Hematopoietic multipotent progenitor cell treated with erythropoietin and hydrocortisone succinate and interleukin-3 and kit ligand, for 8 days (in vitro differentiated cells): ENCODE data around the gene GAS6.
"Not testable (repeated sequence)": the region's sequence is repeated elsewhere in the genome, so short reads cannot be mapped to it uniquely, and the experiment has no call there.

Source experiments
- DNase-seq: peaks from one replicate; pipeline ENCODE4 v3.0.0-alpha.2; 2015

The GAS6 gene

DNA sequence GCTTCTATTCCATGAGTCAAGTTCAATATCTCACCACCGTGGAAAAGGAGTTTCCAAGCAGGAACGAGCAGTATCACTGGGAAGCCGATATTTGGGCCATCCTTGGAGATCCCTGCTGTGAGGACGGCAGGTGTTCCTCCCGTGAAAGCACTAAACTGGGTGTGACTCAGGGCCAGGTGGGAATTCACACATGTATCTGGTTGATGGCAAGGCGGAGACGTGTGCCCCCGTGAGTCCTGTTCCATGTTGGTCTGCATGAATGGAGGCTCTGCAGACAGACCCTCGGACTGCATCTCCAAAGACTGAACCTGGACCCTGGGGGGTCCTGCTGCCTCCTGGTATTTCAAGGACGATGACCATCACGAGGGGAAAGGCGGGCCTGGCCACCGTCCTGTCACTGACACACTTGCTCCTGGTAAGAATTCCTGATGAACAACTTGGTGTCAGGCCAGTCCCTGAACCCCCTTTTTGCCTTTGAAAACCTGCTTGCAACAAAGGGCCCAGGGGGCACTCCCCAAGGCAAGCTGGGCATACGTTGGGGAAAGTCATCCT lies 22.8 kb upstream of the GAS6 start:
- DNase-seq = no peak

DNA sequence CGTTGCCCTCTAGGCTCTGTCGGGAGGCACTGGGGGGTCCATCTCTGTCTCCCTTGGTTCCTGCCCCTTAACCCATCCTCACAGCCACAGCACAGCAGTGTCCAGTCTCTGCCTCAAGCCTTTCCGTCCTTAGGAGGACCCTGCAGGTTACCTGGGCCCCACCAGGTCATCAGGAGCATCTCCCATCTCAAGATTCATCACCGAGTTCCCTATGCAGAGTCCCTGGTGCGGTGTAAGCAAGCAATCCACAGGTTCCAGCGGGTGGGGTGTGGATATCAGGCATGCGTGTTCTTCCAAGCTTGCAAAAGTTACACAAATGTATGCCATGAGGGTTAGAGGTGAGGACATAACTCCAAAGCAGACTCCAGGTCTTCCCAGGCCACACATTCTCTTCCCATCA lies 20.9 kb upstream of the GAS6 start:
- DNase-seq = no peak

DNA sequence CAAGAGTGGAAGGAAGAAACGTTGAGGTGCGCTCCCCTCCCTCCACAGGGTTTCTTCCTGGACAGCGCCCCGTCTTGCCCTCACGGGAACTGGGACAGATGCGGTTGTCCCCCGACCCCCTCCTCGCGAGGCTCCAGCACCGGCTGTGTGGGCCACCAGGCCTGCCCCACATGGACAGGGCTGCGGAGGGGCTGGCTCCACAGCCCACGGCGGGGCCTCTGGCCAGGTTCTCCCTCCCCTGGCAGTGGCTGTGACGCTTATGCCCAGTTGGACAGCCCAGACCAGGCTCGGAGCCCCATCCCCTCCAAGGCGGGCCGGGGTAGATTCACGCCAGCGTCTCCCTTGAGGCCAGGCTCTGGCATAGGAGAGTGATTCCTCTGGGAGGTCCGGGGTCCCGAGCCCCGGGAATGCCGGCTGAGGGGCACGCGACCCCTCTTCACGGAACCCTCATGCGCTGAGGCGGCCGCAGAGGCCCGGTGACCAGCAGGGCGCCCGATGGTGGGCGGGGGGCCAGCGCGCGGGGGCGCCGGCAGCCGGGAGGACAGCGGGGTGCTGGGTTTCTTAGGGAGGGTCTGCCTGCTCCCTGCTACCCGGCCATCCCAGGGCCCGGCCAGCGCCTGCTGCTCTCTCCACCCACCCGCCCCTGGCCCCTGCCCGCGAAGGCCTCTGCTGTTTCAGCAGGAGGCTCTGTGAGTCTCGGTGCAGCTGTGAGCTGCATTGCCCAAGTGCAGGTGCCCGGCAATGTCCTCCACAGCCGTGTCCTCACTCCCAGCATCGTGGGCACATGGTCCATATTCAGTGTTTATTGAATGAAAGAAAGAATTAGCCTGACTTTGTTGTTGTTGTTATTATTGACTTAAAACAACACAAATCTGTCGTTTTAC lies 20.3 kb upstream of the GAS6 start:
- DNase-seq = no peak

DNA sequence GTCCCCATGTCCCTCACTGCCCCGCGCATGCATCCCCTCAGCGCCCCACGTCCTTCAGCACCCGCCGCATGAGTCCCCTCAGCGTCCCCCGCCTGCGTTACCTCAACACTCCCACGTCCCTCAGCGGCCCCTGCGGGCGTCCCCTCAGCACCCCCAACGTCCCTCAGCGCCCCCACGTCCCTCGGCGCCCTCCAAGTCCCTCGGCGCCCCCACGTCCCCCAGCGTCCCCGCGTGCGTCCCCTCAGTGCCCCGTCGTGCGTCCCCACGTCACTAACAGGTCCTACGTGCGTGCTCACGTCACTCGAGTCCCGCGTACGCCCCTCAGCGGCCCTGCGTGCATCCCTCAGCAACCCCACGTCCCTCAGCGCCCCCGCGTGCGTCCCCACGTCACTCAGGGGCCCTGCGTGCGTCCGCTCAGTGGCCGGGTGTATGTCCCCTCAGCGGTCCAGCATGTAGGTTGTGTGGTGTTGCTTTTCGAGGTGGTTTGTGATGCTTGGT lies 19.5 kb upstream of the GAS6 start:
- DNase-seq = no peak

DNA sequence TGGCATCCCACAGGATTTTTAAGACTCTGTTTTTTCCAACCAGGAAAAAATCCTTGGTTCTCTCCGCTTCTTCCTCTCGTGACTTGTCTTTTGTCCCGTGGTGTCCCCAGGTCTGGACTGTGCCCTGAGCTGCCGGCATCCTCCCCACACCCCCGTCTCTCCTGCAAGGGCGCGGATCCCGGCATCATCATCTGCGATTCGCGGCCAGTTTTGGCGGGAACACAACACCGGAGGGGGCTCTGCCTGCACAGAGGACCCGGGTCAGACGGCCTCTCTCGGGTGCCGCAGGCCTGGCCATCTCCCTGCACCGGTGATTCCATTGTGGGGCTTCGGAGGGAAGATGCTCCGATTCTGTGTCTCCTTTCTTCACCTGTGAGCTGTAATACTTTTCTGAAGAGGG lies 18.8 kb upstream of the GAS6 start:
- DNase-seq = no peak

DNA sequence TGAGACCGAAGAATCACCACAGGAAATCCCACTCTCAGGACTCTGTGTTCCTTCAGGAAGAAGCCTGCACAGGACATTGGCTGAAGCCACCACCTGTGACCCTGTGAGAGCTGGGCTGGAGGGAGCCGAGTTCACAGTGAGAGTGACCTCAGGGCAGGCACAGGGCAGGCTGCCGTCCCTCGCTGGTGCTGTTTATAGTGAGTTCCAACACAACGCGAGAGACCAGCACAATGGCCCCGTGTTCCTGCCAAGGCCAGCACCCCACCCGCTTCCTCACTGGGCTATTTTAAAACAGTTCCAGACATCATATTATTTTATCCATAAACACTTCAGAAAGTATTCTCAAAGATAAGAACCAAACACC lies 18.4 kb upstream of the GAS6 start:
- DNase-seq = no peak

DNA sequence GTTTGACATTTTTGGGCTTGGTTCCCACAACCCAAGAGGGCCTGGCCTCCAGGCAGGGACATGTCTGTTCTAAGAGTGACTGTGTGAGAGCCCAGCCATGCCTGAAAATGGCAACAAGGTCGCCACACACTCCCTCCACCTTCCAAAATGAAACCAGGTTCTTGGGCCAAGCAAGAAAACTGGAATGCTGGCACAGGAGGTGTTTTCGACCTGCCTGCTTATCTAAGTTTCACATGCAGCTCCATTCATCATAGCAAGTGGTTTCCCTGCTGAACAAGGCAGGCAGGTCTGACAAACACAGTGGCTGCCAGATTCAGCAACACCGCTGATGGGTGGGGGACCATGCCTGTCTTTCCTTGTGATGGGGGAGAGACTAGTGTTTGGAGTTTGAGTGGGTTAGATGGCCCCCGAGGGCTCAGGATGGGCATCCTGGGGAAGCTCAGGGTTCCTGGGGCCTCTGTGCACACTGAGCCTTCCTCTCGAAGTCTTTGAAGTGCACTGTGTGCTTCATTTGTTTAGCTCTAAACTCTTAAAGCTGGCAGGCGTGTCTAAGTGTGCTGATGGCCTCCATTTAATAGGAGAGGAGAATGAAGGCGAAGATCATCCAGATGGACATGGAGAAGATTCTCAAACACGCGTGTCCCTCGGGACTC lies 17.9 kb upstream of the GAS6 start:
- no peak for DNase-seq

DNA sequence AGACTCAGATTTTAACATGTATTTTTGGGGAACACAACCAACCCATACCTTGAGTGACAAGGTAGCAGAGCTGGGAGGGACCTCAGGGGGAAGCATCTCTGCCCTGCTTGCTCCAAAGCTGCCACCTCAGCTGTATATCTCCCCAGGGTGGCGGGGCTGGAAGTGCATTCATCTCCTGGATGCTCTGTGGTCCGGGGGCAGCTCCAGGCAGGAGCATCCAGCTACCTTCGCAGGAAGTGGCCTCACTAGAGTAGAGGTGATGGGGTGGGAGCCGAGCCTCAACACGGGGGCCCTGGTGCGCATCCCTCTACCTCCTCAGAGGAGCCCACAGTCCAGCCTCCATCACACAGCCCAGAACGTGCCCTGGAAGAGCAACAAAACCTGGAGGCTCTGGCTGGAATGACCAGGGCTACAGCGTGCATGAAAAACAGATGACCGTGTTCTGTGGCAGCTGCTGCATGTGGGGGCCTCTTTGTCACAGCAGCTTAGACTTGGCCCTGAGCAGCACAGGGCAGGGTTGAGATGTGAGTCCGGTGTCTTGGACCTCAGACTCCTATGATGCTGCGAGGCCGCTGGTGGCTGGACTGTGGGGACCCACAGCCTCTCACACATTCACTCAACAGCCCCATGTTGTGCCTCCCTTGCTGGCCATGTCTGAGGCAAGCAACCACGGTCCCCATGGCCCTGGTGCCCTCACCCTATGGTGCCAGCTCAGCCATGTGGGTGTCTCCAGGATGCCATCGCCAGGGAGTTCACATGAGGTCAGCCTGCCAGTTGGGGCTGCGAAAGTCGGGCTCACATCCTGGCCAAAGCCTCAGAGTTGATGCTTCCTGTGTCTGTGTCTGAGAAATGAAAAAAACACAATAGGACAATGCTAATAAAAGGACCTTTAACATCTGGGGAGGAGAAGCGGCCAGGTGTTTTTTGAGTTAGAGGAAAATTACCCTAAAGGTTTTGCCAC lies 17.1 kb upstream of the GAS6 start:
- no peak for DNase-seq

DNA sequence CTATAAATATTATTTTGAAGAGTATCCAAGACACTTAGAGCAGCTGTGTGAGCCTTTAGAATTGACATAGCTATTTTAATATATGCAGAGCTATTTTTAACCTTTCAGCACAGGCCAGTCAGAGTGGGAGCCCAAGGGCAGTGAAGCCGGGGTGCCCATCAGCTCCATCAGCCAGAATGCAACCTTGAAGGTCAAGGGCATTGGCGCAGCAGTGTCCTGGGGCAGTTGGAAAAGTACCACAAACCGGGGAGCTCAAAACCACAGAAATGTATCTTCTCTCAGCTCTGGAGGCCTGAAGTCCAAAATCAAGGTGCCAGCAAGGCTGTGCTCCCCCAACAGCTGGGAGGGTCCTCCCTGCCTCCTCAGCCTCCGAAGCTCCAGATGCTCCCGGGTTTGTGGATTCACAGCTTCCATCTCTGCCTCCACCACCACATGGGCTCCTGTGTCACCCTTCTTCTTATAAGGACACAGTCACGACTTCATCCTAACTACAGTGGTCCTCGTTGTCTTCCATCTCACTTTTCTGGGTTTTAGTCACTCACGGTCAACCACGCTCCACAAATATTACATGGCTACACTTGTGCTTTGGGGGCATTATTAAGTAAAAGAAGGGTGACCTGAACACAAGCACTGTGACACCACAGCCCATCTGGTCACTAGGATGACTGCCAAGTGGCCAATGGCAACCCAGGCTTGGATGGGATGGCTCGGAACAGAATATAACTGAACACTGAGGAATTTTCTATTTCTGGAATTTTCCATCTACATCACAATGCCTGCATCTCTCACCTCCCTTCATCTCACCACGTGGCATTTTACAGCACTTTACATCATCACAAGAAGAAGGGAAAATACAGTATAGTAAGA lies 15.9 kb upstream of the GAS6 start:
- no peak for DNase-seq

DNA sequence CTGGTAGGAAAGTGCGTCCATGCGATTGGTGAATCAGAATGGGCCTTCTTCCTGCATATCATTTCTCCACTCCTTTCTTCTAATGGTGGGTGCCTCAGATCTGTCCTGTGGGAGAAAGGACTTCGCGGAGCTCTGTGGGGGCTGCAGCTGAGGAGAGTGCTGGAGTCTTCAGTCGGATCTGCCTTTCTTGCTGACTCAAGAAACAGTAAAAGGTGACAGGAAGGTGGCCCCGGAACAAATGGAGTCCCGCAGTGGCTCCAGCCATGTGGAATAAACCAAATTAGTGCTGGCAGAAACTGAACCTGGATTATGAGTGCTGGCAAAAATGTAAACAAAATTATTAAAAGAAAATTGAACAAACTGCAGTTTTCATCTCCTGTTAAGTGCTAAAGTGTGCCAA lies 15.1 kb upstream of the GAS6 start:
- no peak for DNase-seq

DNA sequence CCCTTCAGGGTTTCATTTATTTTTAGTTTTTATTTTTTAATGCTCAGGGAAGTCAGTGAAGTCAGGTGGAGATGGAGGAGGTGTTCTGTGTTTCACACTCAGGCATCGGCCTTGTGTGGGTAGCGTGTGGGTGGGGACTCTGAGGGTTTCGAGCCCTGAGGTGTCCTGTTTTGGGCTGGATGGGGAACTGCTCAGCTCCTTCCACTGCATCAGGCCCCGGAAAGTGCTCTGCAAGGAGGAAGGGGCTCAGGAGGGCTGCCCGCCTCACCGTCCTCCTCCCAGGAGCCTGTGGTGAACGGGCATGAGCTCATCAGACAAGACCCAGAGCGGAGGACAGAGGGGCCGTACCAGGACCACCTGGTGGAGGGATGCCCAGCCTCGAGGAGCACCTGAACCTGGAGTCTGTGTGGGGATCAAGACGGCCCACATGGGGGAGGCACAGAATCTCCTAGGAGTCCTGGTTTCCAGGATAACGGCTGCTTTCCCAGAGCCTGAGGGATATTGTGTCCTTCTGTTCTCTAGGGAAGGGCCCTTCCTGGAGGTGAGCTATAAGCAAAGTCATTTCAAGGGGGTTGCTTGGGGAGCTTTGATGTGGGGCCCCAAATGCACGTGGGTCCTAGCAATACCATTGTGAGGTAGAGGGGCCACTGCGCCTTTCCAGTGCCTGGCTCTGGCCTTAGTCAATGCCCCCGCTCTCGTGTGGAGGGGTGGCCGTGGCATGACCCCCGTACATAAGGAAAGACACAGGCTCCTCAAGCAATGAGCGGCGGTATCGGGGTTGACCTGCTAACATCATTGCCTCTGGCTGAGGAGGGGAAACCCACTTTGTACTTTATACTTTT lies 13.5 kb upstream of the GAS6 start:
- DNase-seq = no peak

DNA sequence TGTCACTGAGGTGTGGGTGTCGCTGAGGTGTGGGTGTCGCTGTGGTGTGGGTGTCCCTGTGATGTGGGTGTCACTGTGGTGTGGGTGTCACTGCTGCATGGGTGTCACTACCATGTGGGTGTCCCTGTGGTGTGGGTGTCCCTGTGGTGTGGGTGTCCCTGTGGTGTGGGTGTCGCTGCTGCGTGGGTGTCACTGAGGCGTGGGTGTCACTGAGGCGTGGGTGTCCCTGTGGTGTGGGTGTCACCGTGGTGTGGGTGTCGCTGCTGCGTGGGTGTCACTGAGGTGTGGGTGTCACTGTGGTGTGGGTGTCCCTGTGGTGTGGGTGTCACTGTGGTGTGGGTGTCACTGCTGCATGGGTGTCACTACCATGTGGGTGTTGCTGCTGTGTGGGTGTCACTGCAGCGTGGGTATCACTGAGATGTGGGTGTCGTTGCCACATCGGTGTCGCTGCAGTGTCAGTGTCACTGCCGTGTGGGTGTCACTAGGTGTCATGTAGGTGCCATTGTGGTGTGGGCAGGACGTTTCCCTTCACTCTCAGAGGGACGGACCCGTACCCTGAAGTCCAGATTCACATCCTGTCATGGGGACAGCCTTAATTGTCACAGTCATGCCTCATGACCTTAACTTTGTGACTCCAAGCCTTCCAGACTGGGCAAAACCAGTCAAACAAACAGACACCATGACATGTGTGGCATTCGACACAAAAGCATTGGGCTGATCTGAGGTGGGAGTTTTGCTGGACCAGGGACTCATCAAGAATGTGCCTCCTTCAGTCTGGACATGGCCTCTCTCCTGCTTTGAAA lies 12.7 kb upstream of the GAS6 start:
- no peak for DNase-seq

DNA sequence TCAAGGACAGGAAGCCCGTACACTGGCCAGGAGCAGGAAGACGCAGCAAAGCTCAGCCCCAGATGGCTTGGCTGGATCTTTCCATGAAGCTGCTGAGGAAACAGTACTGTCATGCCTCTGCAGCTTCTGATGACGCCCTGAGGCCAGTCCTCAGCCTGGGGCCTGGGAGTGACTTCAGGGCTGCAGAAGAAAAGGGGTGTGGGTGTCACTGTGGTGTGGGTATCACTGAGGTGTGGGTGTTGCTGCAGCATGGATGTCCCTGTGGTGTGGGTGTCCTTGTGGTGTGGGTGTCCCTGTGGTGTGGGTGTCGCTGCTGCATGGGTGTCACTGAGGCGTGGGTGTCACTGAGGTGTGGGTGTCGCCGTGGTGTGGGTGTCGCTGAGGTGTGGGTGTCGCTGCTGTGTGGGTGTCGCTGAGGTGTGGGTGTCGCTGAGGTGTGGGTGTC lies 12.0 kb upstream of the GAS6 start:
- no peak for DNase-seq

DNA sequence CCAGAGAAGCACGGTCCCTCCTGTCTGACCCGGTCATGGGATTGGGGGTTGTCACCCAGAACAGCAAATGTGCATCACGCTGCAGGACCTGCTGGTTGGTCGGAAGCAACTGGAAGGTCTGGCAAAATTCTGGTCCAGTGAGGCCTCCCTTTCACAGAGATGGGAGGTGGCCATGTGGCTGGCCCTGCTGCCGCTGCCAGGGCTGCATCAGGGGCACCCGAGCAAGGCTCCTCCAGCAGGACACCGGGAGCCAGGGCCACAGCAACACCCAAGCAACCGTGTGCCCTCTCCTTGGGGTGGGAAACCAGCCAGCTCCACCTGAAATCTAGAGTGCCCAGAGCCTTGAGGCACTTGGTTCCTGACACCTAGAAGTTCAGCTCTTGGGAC lies 11.5 kb upstream of the GAS6 start:
- no peak for DNase-seq

DNA sequence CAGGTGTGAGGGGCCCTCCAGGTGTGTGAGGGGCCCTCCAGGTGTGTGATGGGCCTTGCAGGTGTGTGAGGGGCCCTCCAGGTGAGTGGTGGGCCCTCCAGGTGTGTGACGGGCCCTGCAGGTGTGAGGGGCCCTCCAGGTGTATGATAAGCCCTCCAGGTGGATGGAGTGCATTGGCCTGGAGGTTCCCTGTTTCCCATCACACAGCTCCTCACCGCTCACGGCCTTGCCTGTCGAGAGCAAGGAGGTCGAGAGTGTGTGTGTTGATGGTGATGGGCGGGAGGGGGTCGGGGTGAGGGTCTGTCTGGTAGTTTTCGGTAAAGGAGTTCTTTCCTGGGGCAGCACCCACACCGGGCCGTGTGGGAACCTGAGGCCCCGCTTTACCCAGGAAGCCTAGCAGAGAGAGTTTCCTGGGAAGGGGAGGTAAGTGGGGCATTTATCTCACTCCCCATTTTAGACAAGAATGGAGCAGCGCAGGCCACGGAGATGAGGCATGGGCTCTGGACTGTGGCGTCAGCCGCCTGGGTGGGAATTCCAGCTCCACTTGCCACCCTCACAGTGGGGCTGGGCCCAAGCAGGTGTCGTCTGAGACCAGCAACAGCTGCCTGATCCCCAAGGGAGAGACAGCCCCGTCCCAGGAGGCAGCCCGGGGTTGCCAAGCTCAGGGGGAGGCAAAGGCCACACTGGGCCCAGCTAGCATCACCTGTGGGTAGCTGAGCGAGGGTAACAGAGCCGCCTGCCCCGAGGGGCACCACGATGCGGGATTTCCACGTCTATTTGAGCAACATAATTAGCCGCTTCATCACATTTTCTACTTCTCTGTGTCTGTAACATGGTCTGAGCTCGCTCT lies 10.9 kb upstream of the GAS6 start:
- no peak for DNase-seq

DNA sequence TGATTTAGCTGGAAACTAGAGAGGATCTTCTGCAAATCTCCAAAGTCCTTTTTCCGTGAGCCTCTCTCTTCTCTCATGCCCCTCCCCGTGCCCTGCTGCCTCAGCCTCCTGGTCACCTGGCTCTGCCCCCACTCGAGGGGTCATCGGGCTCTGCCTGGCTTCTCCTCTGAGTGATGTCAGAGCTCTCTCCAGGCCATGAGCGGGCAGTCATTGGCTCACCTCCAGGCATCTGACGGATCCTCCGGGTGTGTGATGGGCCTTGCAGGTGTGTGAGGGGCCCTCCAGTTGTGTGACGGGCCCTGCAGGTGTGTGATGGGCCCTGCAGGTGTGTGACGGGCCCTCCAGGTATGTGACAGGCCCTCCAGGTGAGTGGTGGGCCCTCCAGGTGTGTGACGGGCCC lies 10.3 kb upstream of the GAS6 start:
- DNase-seq = no peak

DNA sequence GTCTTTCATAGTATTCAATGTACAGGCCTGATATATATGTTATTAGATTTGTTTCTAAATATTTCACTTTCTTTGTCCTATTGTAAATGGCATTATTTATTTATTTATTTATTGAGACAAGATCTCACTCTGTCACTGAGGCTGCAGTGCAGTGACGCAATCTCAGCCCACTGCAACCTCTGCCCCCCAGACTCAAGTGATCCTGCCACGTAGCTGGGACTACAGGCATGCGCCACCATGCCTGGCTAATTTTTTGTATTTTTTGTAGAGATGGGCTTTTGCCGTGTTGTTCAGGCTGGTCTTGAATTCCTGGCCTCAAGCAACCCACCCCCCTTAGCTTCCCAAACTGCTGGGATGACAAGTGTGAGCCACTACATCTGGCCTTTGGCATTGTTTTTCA lies 5.4 kb upstream of the GAS6 start:
- DNase-seq = no peak

DNA sequence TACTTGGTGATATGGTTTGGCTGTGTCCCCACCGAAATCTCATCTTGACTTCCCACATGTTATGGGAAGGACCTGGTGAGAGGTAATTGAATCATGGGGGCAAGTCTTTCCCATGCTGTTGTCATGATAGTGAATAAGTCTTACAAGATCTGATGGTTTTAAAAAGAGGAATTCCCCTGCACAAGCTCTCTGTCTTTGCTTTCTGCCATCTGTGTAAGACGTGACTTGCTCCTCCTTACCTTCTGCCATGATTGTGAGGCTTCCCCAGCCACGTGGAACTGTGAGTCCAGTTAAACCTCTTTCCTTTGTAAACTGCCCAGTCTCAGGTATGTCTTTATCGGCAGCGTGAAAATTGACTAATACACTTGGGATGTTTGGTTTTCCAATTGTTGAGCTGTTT lies 4.0 kb upstream of the GAS6 start:
- DNase-seq = not testable (repeated sequence)

DNA sequence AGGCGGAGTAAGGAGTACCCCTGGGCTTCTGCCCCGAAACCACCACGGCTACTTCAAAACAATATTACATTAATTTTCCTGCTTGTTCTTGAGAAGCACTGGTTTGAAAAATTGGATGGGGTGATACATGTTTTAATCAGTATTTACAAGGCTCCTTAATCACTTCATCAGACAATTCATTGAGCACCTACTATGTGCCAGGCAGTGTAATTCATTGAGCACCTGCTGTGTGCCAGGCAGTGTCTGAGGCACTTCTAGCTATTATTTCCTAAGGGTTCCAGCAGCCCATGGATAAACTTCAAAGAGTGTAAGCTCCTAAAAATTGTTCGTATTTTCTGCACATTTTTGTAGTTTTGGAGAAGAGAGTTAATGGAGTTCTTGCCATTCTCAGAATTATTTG lies 1.6 kb upstream of the GAS6 start:
- no peak for DNase-seq
